ENCODE results near the gene SSMEM1. TPM values are rescaled to one million over a fixed set of nuclear protein-coding genes. Genes with fewer than 3 reads are reported as not detected.

The SSMEM1 gene
- total RNA-seq, 1 experiment from 2014 or later = not detected

GRCh38 chr7:130256704-130257103 is 49.0 kb downstream of the SSMEM1 start:
- TF ChIP-seq, protein P1, sequence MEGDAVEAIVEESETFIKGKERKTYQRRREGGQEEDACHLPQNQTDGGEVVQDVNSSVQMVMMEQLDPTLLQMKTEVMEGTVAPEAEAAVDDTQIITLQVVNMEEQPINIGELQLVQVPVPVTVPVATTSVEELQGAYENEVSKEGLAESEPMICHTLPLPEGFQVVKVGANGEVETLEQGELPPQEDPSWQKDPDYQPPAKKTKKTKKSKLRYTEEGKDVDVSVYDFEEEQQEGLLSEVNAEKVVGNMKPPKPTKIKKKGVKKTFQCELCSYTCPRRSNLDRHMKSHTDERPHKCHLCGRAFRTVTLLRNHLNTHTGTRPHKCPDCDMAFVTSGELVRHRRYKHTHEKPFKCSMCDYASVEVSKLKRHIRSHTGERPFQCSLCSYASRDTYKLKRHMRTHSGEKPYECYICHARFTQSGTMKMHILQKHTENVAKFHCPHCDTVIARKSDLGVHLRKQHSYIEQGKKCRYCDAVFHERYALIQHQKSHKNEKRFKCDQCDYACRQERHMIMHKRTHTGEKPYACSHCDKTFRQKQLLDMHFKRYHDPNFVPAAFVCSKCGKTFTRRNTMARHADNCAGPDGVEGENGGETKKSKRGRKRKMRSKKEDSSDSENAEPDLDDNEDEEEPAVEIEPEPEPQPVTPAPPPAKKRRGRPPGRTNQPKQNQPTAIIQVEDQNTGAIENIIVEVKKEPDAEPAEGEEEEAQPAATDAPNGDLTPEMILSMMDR (conservative IDR thresholded peaks at IDR 0.05) = no peak
- H2BK120ac ChIP-seq (ENCODE audit: low read depth, low read length, poor library complexity, severe bottlenecking) = no peak overlapping the region
- WGBS (ENCODE audit: extremely low coverage, insufficient read length, low lambda C conversion rate) = no CpG with 5 or more reads among the region's 2 CpGs
- no peak overlapping the region for H3K27ac ChIP-seq (ENCODE audit: insufficient read length, low read depth, low read length)
- H3K36me3 Mint-ChIP-seq (ENCODE audit: insufficient read depth in 1 of 3, low read depth in 3 of 3) = peaks cover 9 to 35% (median 23%) of the 10 kb centered on the region in 3 experiments
- peaks cover 28 to 38% of the 10 kb centered on the region in 2 experiments for H3K4me1 Mint-ChIP-seq
- H3K27me3 Mint-ChIP-seq (ENCODE audit: low read depth) = peaks cover 5% of the 10 kb centered on the region
- H3K4me1 ChIP-seq (ENCODE audit: insufficient read depth, low read length) = no peaks in the 10 kb centered on the region; the same call in 1 of the 2 replicates
- no peak overlapping the region for H3K18ac ChIP-seq (ENCODE audit: insufficient read length, low read depth, low read length)
- H3K4ac ChIP-seq (ENCODE audit: low read depth, low read length) = no peak overlapping the region
- no peak overlapping the region for H3K14ac ChIP-seq (ENCODE audit: insufficient read depth, low read length)
- H2AK5ac ChIP-seq (ENCODE audit: insufficient read length, low read length) = no peak overlapping the region
- no peak overlapping the region for H4K91ac ChIP-seq (ENCODE audit: insufficient read length, low read depth, low read length)
- H3K27me3 ChIP-seq (ENCODE audit: insufficient read depth, low read length) = no peaks in the 10 kb centered on the region
- H3K23me2 ChIP-seq (ENCODE audit: insufficient read length, low read depth, low read length, poor library complexity, severe bottlenecking) = no peaks in the 10 kb centered on the region
- no peak overlapping the region for H3K9ac ChIP-seq (ENCODE audit: extremely low read depth, insufficient read length, low read length)
- H3K23ac ChIP-seq (ENCODE audit: insufficient read length, low read depth, low read length) = no peak overlapping the region
- H3K9me3 ChIP-seq (ENCODE audit: control insufficient read depth, low read depth, low read length) = no peaks in the 10 kb centered on the region
- peak; percentile 42 for DNase-seq
- H3K4me3 Mint-ChIP-seq = peak overlapping the region in 1 of 2 experiments; percentile 25; a peak in 2 of 5 replicates
- no peaks in the 10 kb centered on the region for H4K20me1 ChIP-seq (ENCODE audit: control insufficient read depth, insufficient read depth, insufficient read length)
- H2BK5ac ChIP-seq (ENCODE audit: insufficient read length, low read length) = no peak overlapping the region
- no peak overlapping the region for H4K8ac ChIP-seq (replicated peaks; ENCODE audit: insufficient read length, low read depth, low read length)
- H3T11ph ChIP-seq (ENCODE audit: low read length) = no peak overlapping the region
- H3K27ac Mint-ChIP-seq = peak overlapping the region; percentile 25 to 86 (median 85); a peak in 6 of 7 replicates
- no peak overlapping the region for H2BK15ac ChIP-seq (ENCODE audit: low read depth, low read length)
- no peaks in the 10 kb centered on the region for H3K79me2 ChIP-seq (ENCODE audit: insufficient read depth, low read length)
- no peaks in the 10 kb centered on the region for H3K79me1 ChIP-seq (ENCODE audit: insufficient read depth, low read depth, low read length, poor library complexity, severe bottlenecking)
- no peak overlapping the region for H4K5ac ChIP-seq (ENCODE audit: insufficient read length, low read depth, low read length)
- H2BK12ac ChIP-seq (ENCODE audit: insufficient read length, low read depth, low read length) = no peak overlapping the region
- no peak overlapping the region for H2AFZ ChIP-seq (ENCODE audit: low read length)
- H2BK20ac ChIP-seq (ENCODE audit: low read depth, low read length, poor library complexity, severe bottlenecking) = no peak overlapping the region
- H3K56ac ChIP-seq (ENCODE audit: insufficient read length, low read depth, low read length) = no peak overlapping the region
- H3K9me3 Mint-ChIP-seq = peaks cover 9 to 29% of the 10 kb centered on the region in 2 experiments; a peak in 4 of 5 replicates
- H3K4me2 ChIP-seq (ENCODE audit: insufficient read depth, insufficient read length, low read length) = no peak overlapping the region
